HCT116 (cell line): ENCODE measurements around the gene FSIP1. TPM values are rescaled to one million over a fixed set of nuclear protein-coding genes. Genes with fewer than 3 reads are reported as not detected.

ENCODE experiments used
- ATAC-seq: fragments of 200-7000 bp; cut with Tn5 transposase; 2 replicates; pipeline ENCODE4 v1.9.1; 2020; ENCODE audit warnings: mild to moderate bottlenecking, moderate library complexity
- BruUV-seq: library from RNA; stranded (reverse); fragments of 400-500 nt; replicated peaks from 2 replicates; lab custom pipeline; 2021; lab: Mats Ljungman, UMichigan
- CTCF ChIA-PET: fragments of 300-600 bp; sonication (Branson Sonifier 250); formaldehyde crosslinking; loops from one replicate; lab custom pipeline; 2021; ENCODE audit warnings: antibody characterized with exemption; lab: Charles Lee
- POLR2A ChIA-PET: fragments of 300-600, 350-600 bp; sonication (Branson Sonifier 250); formaldehyde crosslinking; loops from one replicate; lab custom pipeline; 2021; ENCODE audit warnings: antibody characterized with exemption; lab: Charles Lee
- RAD21 ChIA-PET, 2 experiments: fragments of 300-600 bp; sonication (Branson Sonifier 250); formaldehyde crosslinking; loops; one replicate each; lab custom pipeline; 2023; ENCODE audit warnings: low total read pairs in 2 of 2; ENCODE audit not compliant: uncharacterized antibody in 2 of 2, unreplicated experiment in 2 of 2, low non-redundant PET in 1 of 2; lab: Charles Lee
- DNase-seq: peaks from one replicate; pipeline ENCODE4 v3.0.0-alpha.2; 2010; ENCODE audit warnings: low read depth, low spot score
- H2AFZ ChIP-seq: fragments of 200-600 bp; shearing (Covaris generic), sonication (generic); 2 replicates; pipeline ENCODE4 v1.6.1; 2017; ENCODE audit warnings: low read depth, mixed run types, mixed read lengths, antibody characterized with exemption, low read length; ENCODE audit not compliant: poor library complexity, severe bottlenecking
- H3K27ac ChIP-seq: 2 replicates; pipeline ENCODE4 v1.5.1; 2012; ENCODE audit warnings: low read depth, low read length
- H3K27me3 ChIP-seq: fragments of 200-600 bp; sonication (generic); 2 replicates; pipeline ENCODE4 v1.6.1; 2016; ENCODE audit warnings: mixed run types, low read length, mixed read lengths; ENCODE audit not compliant: insufficient read depth
- H3K36me3 ChIP-seq, 2 experiments: fragments of 200-500 bp in 1 of 2; fragments of 200-600 bp in 1 of 2; sonication (Bioruptor generic) in 1 of 2; sonication (generic) in 1 of 2; 2 replicates each; pipeline versions ENCODE4 v1.5.1 to v1.6.1; 2014 to 2016; ENCODE audit warnings: low read length in 2 of 2, inconsistent platforms in 1 of 2, mixed read lengths in 1 of 2, mixed run types in 1 of 2; ENCODE audit not compliant: insufficient read depth in 2 of 2, control insufficient read depth in 1 of 2
- H3K4me1 ChIP-seq, 2 experiments: fragments of 200-600 bp in 1 of 2; sonication (generic) in 1 of 2; 2 replicates each; pipeline versions ENCODE4 v1.5.1 to v1.6.1; 2012 to 2017; ENCODE audit warnings: low read length in 2 of 2, inconsistent platforms in 1 of 2, mild to moderate bottlenecking in 1 of 2, mixed read lengths in 1 of 2, mixed run types in 1 of 2, moderate library complexity in 1 of 2; ENCODE audit not compliant: insufficient read depth in 2 of 2, control insufficient read depth in 1 of 2
- H3K4me2 ChIP-seq: fragments of 200-600 bp; sonication (generic); 2 replicates; pipeline ENCODE4 v1.6.1; 2017; ENCODE audit warnings: mixed run types, low read length, mixed read lengths
- H3K4me3 ChIP-seq, 2 experiments: fragments of 200-600 bp in 1 of 2; sonication (generic) in 1 of 2; replicated peaks in 1 of 2; 2 replicates each; pipeline ENCODE4 v1.5.1; 2011 to 2016; ENCODE audit warnings: low read length in 2 of 2, control low read depth in 1 of 2, low read depth in 1 of 2, mild to moderate bottlenecking in 1 of 2, mixed read lengths in 1 of 2, mixed run types in 1 of 2
- H3K79me2 ChIP-seq: fragments of 200-600 bp; sonication (generic); 2 replicates; pipeline ENCODE4 v1.6.1; 2017; ENCODE audit warnings: mild to moderate bottlenecking, mixed run types, low read length, moderate library complexity, mixed read lengths; ENCODE audit not compliant: insufficient read depth
- H3K9ac ChIP-seq: fragments of 200-600 bp; sonication (generic); 2 replicates; pipeline ENCODE4 v1.6.1; 2016; ENCODE audit warnings: low read length, mixed read lengths
- H3K9me2 ChIP-seq: fragments of 200-600 bp; sonication (generic), shearing (Covaris generic); 2 replicates; pipeline ENCODE4 v1.6.1; 2017; ENCODE audit warnings: mixed run types, mild to moderate bottlenecking, moderate library complexity; ENCODE audit not compliant: insufficient read depth
- H3K9me3 ChIP-seq, 2 experiments: fragments of 200-500 bp in 1 of 2; fragments of 200-600 bp in 1 of 2; sonication (Bioruptor generic) in 1 of 2; sonication (generic) in 1 of 2; 2 replicates each; pipeline ENCODE4 v1.6.1; 2014 to 2017; ENCODE audit warnings: low read length in 2 of 2, mixed read lengths in 2 of 2, inconsistent platforms in 1 of 2, low read depth in 1 of 2, mild to moderate bottlenecking in 1 of 2, mixed run types in 1 of 2, moderate library complexity in 1 of 2; ENCODE audit not compliant: control insufficient read depth in 1 of 2, insufficient read depth in 1 of 2
- H4K20me1 ChIP-seq: fragments of 200-600 bp; sonication (generic), shearing (Covaris generic); 2 replicates; pipeline ENCODE4 v1.6.1; 2017; ENCODE audit warnings: mixed run types, mild to moderate bottlenecking, moderate library complexity; ENCODE audit not compliant: insufficient read depth
- EGR1 ChIP-seq: IDR thresholded peaks from 2 replicates; pipeline ENCODE4 v1.6.1; 2012; ENCODE audit warnings: low read depth
- ELF1 ChIP-seq: IDR thresholded peaks from 2 replicates; pipeline ENCODE4 v1.6.1; 2012; ENCODE audit warnings: low read depth, borderline replicate concordance
- EZH2phosphoT487 ChIP-seq: fragments of 200-600 bp; IDR thresholded peaks from 2 replicates; pipeline ENCODE4 v1.6.1; 2018; ENCODE audit warnings: antibody characterized with exemption, borderline replicate concordance
- POLR2AphosphoS5 ChIP-seq: IDR thresholded peaks from 2 replicates; pipeline ENCODE4 v1.6.1; 2011; ENCODE audit warnings: mild to moderate bottlenecking, low read depth, low read length, moderate library complexity
- REST ChIP-seq: IDR thresholded peaks from 2 replicates; pipeline ENCODE4 v1.6.1; 2012; ENCODE audit warnings: low read depth
- SIN3A ChIP-seq: IDR thresholded peaks from 2 replicates; pipeline ENCODE4 v1.6.1; 2012; ENCODE audit warnings: low read depth
- YY1 ChIP-seq: IDR thresholded peaks from 2 replicates; pipeline ENCODE4 v1.6.1; 2011; ENCODE audit warnings: low read length, low read depth, moderate library complexity, mild to moderate bottlenecking; ENCODE audit not compliant: insufficient replicate concordance; ENCODE audit errors: extremely low read depth
- ZFX ChIP-seq: fragments of 450-650 bp; IDR thresholded peaks from 2 replicates; pipeline ENCODE4 v1.6.1; 2017
- intact Hi-C: fragments of 100-400 bp; cut with micrococcal nuclease; formaldehyde crosslinking; loops from 2 replicates; pipeline ENCODE4 v1.10.0; 2022
- total RNA-seq: library from RNA; stranded (reverse); gene quantifications from one replicate; pipeline ENCODE4 v1.2.1, GENCODE V29; 2021; ENCODE audit not compliant: unreplicated experiment

The FSIP1 gene
- total RNA-seq, 1 experiment from 2014 or later, result 0.42 TPM

GRCh38 chr15:39808909-39809308 lies 26.3 kb upstream of the FSIP1 start:
- no peaks in the 10 kb centered on the region for H3K36me3 ChIP-seq
- H3K4me3 ChIP-seq, result no peak overlapping the region
- ATAC-seq (no peak), DNase-seq (no peak)
- no peaks in the 10 kb centered on the region for H3K9me2 ChIP-seq
- no peak overlapping the region for H3K9ac ChIP-seq
- ChIA-PET POLR2A (no interaction called here), RAD21 (no interaction called here), CTCF (no interaction called here)
- H3K27ac ChIP-seq, result no peak overlapping the region
- H3K27me3 ChIP-seq, result no peaks in the 10 kb centered on the region
- H3K9me3 ChIP-seq, result no peaks in the 10 kb centered on the region
- no peaks in the 10 kb centered on the region for H4K20me1 ChIP-seq
- no peaks in the 10 kb centered on the region for H3K79me2 ChIP-seq
- H3K4me2 ChIP-seq, result no peak overlapping the region
- BruUV-seq, result no TSS peak
- H3K4me1 ChIP-seq, result no peaks in the 10 kb centered on the region
- no peak for TF ChIP-seq ELF1
- no peak for TF ChIP-seq EZH2phosphoT487
- TF ChIP-seq ZFX, result no peak
- TF ChIP-seq REST, result no peak
- TF ChIP-seq YY1, result no peak
- TF ChIP-seq EGR1, result no peak
- no peak for TF ChIP-seq POLR2AphosphoS5
- TF ChIP-seq SIN3A, result no peak
- no peak overlapping the region for H2AFZ ChIP-seq
- intact Hi-C loops, result no loop called here
